ENCODE measurements around the gene KCNK16.

The KCNK16 gene

GRCh38 chr6:39341352-39341751 is 18.9 kb upstream of the KCNK16 start:
- no peak for DNase-seq

GRCh38 chr6:39339868-39340550 is 17.5 kb upstream of the KCNK16 start:
- DNase-seq: no peak

GRCh38 chr6:39339096-39339867 is 16.8 kb upstream of the KCNK16 start:
- no peak for DNase-seq

DNA sequence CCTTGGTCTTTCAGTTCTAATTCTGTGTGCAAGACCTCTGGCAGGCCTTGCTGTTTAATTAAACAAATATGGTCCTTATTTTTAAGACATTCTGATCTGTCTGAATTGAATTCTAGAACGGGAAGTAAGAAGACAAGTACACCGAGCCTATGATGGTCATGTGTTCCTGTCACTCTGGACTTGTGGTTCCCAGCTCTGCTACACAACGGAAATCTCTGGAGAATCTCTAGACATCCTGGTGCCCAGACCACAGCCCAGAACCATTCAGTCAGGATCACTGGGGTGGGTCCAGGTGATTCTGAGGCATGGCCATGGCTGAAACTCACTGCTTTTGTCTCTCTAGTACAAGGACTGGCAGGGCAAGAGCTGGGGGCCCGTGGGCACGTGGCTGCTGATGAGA is 15.9 kb upstream of the KCNK16 start:
- DNase-seq: no peak

GRCh38 chr6:39335780-39336545 is 13.5 kb upstream of the KCNK16 start:
- DNase-seq: no peak

- DNase-seq: no peak
Observed at GRCh38 chr6:39333644-39334438, 11.3 kb upstream of the KCNK16 start.

DNA sequence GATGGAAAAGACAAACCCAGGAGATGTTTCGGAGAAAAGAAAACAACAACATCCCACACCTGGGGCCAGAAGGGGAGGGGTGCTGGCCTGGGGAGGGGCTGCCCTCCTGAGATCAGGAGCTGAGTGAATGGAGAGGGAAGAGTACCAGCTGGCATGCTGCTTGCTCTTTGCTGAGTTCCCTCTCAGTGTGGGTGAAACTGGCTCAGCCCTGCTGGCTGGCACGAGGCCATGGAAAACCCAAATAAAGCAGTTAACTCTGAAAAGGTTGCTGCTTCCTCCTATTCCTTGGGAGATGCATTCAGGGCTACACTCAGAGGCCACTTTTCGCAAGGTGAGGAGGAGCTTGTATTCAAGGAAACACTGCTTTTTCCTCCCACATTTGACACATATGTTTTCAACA is 8.0 kb upstream of the KCNK16 start:
- no peak for DNase-seq

- no peak for DNase-seq
Observed at GRCh38 chr6:39330057-39330456, 7.6 kb upstream of the KCNK16 start.

- DNase-seq: no peak
Observed at GRCh38 chr6:39328066-39328465, 5.6 kb upstream of the KCNK16 start.

DNA sequence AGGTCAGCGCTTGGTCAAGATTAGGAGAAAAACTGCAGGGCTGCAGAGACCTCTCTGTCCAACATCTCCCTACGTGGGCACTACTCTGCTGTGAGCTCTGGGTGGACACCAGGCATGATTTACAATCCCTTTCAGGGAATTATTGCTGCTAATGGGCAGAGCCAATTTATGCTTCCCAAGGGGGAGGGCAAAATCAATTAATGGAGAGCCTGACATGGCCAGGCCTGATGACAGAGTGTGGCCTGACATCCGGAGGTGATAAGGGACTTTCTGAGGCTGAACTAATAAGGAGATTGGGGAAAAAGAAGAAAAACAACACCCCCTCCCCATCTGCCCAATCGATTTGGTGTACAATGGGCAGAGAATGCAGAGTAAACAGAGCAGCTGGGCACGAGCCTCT is 5.0 kb upstream of the KCNK16 start:
- DNase-seq: no peak

- no peak for DNase-seq
Observed at GRCh38 chr6:39321761-39322160, 741 bp downstream of the KCNK16 start.

DNA sequence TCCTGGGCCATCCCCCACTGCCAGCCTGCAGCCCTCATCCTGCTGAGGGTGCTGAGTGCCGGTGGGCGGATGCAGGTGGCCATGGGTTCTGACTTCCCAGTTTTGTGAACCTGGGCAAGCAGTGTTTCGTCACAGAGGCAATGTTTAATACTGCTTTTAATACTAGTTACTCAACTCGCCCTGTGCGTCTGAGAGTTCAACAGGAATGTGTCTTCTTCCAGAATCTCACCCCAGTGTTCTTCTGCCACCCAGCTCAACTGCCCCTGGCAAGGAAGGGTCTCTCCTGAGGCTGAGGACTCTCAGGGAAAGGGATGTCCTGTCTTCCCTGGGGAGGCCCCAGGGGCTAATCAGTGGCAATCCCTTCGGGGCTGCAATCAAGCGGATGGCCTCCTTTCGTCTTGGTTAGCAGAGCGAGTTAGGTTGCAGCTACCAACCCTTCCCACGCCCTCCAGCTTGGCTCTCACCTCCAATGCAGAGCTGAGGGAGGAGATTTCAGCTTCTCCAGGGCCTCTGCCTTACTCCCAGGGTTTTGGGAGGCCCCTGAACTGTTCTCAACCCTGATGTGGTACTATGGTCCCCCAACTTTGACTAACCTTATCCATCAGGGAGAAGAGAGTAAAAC is 2.0 kb downstream of the KCNK16 start:
- DNase-seq: no peak

GRCh38 chr6:39319621-39320362 is 2.7 kb downstream of the KCNK16 start:
- DNase-seq: no peak

- DNase-seq: no peak
Observed at GRCh38 chr6:39317256-39317655, 5.2 kb downstream of the KCNK16 start.

- DNase-seq: no peak
Observed at GRCh38 chr6:39314273-39314795, 8.2 kb downstream of the KCNK16 start, which contains the start of gene KCNK17. KCNK17 (minus strand) TSS chr6:39314419; CDS start chr6:39314320, 99 bp downstream.

DNA sequence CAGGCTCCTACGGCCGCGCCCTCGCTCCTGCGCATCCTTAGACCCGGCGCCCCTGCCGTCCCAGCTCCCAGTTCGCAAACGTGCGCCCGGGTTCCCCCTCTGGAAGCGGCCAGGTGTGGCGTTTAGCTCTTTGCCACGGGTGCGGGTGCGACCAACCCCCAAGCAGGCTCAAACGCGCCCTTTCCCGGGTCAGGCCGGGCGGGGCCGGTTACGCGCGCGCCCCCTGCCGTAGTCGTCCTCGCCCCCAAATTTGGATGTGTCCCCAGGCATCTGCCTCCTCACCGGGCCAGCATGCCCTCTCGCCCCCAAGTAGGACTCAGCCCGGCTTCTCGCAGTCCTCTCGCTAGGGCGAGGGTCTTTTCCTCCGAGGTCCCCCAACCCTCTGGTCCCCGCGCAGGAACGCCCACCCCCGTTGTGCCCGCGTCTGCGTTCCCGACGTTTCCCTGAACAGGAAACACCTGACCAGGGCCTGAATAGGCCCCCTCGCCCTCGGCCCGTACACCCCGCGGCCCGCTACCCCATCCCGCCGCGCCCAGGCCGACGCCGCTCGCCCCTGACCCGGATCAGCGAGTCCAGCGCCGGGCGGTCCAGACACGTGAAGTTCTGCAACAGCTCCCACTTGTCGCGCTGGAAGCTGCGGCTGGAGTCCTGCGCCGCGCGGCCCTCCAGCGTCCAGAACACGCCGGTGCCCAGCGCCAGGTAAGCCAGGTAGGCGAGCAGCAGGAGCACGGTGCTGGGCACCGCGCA is 8.8 kb downstream of the KCNK16 start:
- no peak for DNase-seq

DNA sequence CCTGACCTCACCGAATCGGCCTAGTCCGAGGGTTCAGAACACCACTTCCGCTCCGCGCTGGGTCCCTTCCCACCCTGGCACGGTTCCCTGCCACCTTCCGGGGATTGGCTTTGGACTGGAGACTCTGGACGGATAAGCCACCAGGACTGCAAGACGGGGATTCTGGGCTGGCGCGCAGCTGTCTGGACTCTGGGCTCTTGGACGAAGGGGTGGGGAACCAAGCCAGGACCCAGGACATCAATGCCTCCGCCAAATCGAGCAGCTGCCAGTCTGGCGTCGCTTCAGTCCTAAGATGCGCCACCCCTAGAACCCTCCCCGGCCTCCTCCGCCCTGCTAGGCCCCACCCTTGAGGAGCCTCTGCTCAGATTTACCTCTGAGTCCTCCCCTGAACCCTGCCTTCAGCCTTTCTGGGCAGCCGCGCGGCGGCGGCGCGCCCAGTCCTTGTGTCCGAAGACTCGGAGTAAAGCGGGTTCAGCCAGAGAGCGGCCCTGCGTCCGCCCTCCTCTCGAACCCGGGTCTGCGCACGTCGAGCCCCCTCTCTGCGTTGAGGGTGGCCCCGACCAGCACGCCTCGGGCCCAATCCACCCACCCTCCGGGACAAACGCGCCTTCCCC is 9.5 kb downstream of the KCNK16 start:
- DNase-seq: no peak

- DNase-seq: no peak
Observed at GRCh38 chr6:39310542-39310941, 12.0 kb downstream of the KCNK16 start.

DNA sequence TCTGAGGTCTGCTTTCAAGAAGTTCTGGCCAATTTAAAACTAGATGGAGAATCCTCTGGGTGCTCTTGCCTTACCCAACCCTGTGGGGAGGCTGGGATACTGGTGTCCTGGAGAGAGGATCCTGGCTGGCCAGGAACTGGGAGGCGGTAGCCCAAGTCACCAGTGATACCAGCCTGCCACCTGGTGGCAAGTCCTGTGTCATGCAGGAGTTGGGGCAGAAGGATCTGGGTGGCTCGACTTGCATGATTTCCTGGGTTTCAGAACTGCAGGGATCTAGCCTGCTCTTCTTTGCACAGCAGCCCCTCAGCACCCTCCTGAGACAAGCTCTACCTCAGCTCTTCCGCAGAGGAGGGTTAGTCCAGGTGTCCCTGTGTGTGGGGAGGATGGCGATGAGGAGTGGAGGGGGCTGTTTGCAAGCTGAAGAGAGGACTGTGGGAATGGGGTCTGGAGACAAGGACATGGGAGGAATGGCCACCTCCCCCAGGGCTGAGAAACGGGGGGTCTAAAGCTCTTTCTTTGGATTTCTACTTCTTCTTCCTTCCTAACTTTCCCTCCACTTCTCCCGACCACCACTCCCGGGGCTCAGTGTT is 12.5 kb downstream of the KCNK16 start:
- peak; percentile 60 for DNase-seq

GRCh38 chr6:39307462-39307861 is 15.0 kb downstream of the KCNK16 start:
- DNase-seq: no peak

Measured in stimulated activated CD4-positive, alpha-beta T cell treated with anti-CD3 and anti-CD28 coated beads, Interleukin-4, amount 100 ng/mL, for 24 hours (primary cell).